ENCODE results near the gene MAP3K6.
"Not testable (repeated sequence)": the region's sequence is repeated elsewhere in the genome, so short reads cannot be mapped to it uniquely, and the experiment has no call there.

Gene MAP3K6, protein sequence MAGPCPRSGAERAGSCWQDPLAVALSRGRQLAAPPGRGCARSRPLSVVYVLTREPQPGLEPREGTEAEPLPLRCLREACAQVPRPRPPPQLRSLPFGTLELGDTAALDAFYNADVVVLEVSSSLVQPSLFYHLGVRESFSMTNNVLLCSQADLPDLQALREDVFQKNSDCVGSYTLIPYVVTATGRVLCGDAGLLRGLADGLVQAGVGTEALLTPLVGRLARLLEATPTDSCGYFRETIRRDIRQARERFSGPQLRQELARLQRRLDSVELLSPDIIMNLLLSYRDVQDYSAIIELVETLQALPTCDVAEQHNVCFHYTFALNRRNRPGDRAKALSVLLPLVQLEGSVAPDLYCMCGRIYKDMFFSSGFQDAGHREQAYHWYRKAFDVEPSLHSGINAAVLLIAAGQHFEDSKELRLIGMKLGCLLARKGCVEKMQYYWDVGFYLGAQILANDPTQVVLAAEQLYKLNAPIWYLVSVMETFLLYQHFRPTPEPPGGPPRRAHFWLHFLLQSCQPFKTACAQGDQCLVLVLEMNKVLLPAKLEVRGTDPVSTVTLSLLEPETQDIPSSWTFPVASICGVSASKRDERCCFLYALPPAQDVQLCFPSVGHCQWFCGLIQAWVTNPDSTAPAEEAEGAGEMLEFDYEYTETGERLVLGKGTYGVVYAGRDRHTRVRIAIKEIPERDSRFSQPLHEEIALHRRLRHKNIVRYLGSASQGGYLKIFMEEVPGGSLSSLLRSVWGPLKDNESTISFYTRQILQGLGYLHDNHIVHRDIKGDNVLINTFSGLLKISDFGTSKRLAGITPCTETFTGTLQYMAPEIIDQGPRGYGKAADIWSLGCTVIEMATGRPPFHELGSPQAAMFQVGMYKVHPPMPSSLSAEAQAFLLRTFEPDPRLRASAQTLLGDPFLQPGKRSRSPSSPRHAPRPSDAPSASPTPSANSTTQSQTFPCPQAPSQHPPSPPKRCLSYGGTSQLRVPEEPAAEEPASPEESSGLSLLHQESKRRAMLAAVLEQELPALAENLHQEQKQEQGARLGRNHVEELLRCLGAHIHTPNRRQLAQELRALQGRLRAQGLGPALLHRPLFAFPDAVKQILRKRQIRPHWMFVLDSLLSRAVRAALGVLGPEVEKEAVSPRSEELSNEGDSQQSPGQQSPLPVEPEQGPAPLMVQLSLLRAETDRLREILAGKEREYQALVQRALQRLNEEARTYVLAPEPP (N-terminal part only)

DNA sequence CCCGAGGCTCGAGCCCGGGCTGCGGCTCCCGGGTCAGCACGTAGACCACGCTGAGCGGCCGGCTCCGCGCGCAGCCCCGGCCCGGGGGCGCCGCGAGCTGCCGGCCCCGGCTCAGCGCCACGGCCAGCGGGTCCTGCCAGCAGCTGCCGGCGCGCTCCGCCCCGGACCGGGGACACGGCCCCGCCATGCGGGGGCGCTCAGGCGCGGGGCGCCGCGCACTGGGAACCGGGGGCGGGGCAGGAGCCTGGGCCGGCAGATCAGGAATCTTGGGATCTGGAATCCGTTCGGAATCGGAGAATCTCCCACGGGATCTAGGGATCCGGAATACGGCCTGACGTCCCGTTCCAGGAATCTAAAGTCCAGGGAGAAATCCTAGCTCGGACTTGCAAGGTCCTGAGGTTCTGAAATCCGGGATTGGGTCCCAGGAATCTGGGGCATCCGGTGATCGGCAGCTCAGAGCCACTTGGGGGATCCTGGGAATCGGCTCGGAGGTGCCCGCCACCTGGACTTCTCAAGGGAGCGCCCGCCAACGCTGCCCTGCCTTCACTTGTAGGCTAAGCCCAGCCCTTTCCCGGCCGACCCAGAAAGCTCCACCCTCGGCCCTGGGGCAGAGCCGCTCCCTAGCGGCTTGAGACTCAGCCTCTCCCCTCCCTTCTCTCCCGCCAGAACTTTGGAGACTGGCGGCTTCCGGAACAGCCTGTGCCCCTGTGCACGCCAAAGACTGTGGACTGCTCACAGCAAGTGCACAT, at the start of gene MAP3K6:
Gene MAP3K6 (minus strand): TSS at position 551 of the 749 bp plus-strand sequence. CDS start 364 bp downstream, at position 187.
- DNase-seq, result peak; percentile 26 to 44

DNA sequence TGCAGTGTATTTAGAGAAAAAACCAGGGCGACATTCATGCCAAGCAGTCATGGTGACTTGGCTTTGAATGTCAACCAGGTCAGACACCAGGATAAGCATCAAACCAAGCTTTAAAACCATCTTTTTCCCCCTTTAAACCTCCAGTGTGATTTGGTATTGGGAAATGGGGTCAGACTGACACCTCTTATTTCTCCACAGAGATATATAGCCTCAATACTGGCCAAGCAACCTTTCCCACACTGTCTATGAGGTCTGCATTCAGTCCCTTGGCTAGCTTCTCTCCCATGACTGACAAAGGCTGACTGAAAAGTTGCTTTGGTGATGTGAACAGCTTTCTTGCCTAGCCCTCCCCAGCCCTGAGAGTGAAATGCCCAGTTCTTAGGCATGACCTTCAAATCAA, 47.3 kb upstream of the MAP3K6 start:
- no peak for DNase-seq

DNA sequence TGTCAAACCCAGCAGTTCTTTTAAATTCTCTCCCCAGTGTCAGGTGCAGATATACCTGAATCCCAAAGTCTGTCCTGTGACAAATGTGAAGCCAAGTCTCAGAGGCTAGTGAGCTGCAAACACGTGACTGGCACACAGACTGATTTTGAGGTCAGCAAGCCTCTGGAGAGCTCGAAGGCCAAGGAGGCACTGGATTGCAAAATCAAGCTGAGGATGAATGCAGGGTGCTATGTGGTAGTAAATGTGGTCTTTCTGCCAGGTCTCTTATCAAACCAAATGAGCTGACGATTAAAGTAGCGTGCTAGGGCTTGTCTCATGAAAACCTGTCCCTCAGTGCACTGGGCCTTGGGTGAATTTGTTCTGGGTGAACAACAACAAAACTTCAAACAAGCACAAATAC, 46.2 kb upstream of the MAP3K6 start:
- DNase-seq, result no peak

DNA sequence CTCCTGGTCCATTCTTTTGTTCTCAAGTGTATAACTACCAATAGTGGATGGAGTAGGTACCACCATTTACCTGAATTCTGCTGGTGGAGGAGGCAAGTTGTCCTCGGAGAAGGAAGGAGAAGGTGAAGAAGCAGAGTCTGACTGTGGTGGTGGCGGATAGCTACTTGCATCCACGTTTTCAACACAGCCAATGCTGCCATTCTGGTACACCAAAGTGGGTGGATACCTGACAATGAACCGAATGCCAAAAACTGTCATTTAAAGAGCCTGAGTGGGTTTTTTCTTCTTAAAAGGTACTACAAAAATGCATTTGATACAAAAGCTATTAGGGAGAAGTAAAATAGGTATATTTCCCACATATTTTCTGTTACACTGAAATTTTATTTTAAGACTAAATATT, 45.7 kb upstream of the MAP3K6 start:
- no peak for DNase-seq

DNA sequence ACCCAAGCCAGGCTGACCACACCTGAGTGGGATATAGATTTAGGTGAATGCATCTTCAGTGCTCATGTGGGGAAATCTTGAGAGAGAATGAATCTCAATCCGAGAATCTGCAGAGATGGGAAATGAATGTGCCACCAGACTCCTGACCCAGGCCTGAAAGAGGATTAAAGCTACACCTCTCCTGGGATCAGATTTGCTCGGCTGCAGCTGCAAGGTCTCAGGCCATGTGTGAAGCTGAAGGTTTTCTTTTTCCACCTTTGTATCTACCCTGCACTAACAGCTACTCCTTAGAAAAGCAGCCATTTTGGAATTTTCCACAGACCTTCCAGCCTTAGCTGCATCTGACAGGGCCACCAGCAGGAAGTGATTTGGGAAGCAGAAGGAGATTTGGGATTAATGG, 43.9 kb upstream of the MAP3K6 start:
- no peak for DNase-seq

DNA sequence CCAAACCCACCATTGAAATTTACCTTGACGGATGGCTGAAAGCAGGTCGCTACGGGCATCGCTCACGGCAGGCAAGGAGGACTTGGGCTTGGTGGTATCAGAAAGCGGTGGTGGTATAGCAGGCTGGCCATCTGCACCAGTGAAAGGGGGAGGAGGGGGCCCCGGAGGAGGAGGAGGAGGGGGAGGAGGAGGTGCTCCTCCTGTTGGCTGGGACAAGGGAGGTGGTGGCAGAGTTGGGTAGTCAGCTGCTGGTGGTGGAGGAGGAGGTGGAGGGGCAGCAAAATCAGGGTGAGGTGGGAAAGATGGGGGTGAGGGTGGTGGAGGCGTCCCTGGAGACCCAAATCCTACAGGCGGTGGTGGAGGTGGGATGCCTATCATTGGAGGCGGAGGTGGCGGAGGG, 42.9 kb upstream of the MAP3K6 start:
- no peak for DNase-seq

DNA sequence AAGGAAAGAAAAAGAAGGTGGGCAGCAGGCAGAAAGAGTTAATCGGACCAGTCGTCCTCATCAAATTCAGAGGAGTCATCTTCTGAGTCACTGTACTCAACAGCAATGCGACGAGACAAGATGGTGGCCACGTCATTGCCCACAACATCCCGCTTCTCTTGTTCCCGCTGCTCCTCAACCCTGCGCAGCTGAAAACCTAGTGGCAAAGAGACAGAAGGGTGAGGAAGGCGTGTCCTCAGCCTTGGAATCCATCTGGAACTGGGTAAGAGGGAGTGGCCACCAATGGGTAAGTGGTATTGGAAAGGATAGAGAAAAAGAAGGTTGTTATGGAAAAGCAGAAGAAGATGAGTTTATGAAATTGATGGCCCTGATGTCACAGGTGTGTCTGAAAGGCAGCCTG, 41.4 kb upstream of the MAP3K6 start:
- DNase-seq, result no peak

DNA sequence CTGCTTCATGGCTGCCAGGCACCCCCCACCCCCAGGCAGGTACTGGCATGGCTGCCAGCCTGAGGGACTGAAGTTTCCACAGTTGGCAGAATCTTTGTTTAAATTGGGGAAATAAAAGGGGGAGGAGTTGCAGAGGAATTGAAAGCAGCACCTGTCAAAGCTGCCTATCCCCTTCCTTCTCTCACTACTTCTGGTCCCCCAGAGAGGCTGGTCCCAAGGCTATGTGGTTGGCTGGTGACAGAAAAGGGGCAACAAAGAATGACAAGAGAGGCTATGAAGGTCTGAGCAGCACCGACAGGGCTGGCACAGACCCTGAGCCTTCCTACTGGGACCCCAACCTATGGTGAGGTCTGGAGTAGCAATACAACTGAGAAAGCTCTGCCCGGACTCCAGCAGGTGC, 40.0 kb upstream of the MAP3K6 start:
- DNase-seq, result not testable (repeated sequence)

DNA sequence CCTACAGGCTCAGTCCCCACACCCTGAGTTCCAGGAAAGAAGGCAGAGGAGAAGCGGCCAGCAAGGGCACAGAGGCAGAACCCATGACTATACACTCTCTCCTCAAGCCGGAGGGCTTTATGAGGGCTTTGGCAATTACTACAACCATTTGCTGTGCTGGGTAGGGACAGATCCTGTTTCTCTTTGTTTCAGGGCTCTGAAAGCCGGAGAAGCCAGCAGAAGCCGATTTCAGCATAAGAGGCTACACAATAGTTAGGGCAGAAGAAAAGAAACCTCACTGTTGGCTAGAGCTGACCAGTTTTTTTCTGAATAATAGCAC, 39.6 kb upstream of the MAP3K6 start:
- DNase-seq, result no peak

DNA sequence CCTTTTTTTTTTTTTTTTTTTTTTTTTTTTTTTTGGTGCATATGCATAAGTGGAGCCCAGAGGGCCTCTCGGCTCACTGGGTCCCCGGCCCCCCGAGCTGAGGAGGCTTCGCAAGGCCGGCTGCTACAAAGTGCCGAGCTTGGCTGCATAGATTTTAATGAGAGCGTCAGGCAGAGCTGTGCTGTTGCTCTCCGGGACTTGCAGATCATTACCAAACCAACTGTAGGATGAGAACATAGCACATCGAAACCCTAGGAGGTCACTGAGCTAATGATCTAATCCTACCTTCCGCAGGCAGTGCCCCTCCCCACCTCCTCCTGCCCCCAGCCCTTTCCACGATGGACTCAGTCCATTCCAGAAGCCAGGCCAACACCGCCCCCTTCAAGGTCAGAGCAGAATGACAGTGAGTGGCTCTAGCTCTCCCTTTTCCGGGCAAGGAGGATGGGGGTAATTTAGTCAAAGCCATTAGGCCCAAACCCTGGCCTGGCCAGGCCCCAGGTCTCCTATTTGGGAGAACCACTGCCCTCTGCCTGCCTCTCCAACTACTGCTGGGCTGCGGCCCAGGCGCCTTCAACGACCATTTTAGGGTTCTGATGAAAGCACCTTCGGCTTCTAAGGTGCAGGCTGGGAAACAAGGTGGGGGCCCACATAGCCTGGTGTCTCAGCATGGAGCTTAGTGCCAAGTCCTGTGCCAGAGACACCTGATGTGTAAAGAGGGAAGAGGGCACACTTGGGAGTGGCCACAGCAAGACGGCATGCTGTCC, 39.0 kb upstream of the MAP3K6 start:
- DNase-seq, result not testable (repeated sequence)

DNA sequence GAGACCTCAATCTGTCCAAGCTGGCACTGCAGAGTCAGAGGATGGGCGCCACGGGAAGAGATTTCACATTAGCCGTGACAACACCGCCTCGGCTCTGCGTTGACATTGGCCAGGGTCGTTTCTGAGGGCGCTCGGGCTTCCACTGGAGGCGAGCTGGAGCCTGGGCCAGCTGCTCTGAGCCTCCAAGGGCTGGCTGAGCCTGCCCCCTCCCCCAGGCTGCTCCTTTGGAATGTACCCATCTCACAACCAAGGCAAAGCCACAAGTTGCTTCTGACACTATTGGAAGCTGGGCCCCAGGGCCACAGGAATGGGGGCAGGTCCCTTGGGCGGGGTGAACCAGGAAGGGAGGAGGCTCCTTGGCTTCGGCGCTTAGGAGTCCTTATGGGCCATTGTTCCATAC, 38.3 kb upstream of the MAP3K6 start:
- DNase-seq, result no peak

DNA sequence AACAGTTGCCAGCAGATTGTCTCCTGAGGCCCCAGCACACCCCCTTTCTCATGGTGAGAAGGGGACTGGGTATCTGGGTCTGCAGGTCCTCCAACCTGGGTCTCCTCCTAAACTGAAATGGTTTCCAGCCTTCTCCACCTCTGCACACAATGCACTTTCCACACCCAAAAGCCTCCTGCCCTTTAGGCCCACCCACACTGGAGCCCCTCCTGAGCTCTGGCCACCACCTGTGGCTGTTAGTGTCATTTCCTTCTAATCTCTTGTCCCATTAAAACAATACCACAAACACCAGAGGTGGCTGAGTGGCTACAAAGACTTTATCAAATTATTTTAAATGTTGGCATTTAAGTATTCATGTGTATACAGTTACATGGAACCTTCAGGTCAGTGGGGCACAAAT, 37.2 kb upstream of the MAP3K6 start:
- DNase-seq, result no peak

DNA sequence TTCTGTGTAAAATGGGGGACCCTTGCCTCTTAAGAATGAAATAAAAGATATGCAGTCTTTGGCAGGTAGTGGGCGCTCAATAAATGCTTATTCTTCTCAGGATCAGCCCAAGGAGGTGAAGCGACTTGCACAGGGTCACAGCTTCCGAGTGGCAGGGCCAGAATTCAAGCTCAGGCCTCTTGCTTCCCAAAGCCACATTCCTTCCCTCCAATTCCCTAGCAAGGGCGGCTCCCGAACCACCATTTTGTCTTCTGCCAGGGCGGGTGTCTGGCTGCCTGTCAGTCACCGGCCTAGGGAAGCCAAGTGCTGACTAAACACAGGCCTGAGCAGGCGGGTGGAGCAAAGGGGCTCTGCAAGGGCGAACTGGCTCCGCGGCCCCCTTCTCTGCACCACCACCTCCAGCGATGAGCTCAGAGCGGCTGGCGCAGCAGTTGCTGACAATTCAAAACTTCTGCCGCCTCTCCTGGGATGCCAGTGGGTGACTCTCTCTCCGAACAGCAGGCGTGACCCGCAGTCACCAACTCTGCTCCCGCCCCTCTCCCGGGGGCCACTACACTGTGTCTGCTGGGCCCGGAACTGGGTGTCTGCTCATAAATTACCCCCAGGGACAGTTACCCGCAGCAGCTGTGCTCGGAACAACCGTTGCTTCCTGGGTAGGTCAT, 36.4 kb upstream of the MAP3K6 start:
- DNase-seq, result no peak

DNA sequence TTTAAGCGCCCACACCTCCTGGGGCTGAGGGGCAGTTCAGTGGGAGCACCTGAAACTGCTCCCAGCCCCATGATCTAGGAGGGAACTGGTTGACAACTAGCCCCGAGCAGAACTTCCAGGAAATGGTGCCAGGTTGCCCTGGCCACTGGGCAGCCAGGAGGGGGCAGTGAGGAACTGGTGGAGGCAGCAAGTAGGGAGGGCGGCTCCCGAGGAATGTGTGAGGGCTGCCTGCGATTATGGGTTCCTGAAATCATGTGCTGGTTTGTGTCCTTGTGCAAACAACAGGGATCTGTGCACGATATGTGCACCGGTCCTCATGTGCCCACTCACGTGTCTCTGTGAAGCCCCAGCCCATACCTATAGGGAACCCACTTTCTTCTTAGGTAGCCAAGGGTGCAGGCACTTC, 35.6 kb upstream of the MAP3K6 start:
- no peak for DNase-seq

DNA sequence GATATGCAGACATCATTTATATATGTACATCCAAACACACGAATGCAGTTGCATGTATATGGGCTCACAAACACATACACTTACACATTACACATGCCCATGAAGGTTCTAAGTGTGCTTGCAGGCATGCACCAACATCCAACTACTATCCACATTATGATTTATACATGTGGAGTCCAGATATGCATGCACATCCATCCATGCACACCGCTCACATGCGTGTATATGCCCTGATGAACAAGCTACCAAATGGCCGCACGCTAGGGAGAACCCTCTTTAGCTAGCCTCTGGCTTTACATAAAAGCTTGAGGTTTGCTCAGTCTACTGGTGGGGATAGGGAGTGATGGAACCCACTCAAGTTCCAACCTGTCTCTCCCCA, 34.2 kb upstream of the MAP3K6 start:
- DNase-seq, result no peak

DNA sequence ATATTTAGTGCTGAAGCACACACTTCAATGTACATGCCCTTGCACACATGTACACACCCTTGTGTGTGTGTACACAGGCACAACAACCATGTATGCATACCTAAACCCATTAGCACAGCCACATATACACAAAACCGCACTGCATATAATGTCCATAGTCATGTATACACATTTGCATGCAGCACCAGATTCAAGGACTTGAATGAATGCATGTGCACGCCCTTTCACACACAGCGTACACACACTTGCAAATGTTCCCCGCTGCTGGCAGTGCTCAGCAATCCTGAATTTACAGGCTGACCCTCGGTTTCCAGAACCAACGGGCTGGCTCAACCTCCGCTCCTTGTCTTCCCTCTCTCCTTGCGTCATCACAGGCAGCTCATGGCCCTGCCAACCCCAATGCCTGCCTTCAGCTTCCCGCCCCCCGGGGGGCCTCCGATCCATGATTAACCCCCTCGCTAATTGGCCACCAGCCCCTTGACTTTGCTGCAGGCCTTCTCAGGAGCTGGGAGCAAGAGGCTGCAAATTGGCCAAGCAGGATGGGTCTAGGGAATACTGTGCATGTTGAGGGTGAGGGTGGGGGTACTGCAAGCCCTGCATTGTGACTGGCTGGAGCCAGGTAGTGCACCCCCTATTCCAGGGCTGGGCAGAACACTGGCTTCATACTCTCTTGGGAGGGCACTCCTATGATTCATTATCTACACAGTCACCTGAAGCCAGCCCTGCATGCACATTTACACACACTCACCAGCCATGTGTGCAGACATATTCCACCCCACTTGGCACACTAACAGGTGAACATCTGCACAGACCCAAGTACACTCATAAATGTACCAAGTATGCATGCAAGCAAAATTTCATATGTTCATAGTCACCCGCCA, 33.6 kb upstream of the MAP3K6 start:
- no peak for DNase-seq

DNA sequence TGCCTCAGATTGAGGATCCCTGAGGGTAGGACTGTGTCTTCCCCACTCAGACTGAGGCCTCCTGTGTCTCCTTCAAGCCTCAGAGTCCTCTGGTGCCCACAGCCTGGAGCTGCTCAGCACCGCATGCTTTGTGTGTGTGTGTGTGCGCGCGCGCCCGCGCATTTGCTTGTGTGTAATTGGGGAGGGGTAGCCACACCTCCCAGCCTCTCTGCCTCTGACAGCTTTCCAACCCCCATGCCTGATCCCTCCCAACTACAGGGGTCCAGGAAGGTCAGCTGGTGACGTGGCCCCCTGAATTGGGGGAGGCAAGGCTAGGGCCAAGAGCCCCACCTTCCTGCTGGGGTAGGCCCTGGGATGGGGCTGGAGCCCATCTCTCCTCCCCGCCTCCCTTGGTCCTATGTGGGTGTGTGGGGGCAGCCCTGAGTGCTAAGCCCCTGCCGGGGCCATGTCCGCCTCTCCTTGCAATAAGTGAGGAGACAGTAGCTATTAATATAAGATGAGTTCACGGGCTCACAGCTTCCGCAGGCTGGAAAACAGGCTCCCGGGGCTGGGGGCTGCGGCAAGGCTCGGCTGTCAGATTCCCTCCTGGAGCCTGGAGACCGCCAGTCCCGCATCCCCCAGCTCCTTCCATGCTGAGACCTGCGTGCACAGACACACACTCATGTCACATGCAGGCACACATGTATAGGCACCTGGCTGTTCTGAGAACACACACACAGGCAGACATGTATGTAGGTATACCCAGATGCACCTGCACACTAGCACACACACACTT, 32.7 kb upstream of the MAP3K6 start:
- no peak for DNase-seq

DNA sequence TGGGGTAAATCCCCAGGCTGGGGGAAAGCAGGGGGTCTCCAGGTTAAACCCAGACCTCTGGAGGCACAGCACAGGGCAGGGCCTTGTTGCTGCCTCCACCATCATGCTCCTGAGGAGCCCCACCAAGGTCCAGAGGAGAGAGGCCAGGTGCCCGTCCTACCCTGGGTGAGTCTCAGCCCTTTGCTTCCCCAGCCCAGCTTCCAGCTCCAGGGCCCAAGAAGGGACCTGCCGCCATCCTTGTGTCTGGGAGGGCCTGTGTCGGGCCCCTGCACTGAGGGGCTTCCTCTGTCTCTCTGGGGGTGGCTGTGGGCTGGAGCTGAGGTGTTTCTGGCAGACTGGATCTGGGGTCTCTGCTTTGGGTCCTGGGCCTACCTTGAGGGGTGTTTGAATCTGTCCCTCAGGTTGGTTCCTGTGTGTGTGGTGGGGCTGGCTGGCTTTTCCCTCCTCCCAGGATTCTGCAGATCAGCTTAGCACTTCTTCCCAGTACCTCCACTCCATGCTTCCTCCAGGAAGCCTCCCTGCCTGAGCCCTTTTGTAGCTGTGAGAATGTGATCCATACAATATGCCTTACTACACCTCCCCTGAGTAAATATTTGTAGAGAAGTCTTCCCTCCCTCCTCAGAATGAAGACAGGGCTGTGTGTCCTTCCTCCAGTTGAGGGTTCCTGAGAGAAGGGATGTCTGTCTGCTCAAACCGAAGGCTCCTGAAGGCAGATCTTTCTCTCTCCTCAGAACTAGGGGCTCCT, 31.8 kb upstream of the MAP3K6 start:
- DNase-seq, result no peak

DNA sequence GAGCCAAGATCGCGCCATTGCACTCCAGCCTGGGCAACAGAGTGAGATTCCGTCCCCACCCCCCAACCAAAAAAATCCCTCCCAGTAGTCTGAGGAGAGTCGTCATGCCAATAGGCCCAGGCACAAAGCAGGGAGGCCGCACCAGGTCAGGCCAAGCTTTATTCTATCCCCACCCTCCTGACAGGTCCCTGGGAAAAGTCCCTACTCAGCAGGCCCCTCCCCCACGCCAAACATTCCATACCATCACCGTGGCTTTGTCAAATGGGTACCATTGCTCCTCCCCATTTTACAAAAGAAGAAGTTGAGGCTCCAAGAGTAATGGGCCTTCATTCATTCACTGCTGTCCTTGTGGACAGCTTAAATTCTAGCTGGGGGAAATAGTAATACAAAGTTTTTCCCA, 31.0 kb upstream of the MAP3K6 start:
- no peak for DNase-seq
